Right atrium auricular region (tissue), 2 donors: ENCODE data around the gene FBXL7. TPM values are rescaled to one million over a fixed set of nuclear protein-coding genes. Genes with fewer than 3 reads are reported as not detected.

Experiments
- DNase-seq: peaks from one replicate; pipeline ENCODE4 v3.0.0-alpha.2; 2019; ENCODE audit warnings: low spot score
- H3K27ac ChIP-seq, 2 donors: fragments of 200-600 bp; sonication (generic); 1 replicate in 1 of 2; 2 replicates in 1 of 2; pipeline ENCODE4 v1.5.1; 2016 to 2019
- H3K27me3 ChIP-seq, 2 donors: fragments of 200-600 bp; sonication (generic); one replicate each; pipeline versions ENCODE4 v1.5.1 to v1.6.0; 2017 to 2019
- H3K36me3 ChIP-seq: fragments of 200-600 bp; sonication (generic); one replicate; pipeline ENCODE4 v1.5.1; 2016
- H3K4me1 ChIP-seq, 2 donors: fragments of 200-600 bp; sonication (generic); one replicate each; pipeline versions ENCODE4 v1.5.1 to v1.6.0; 2017 to 2019
- H3K4me3 ChIP-seq, 2 donors: fragments of 200-600 bp; sonication (generic); 1 replicate in 1 of 2; 2 replicates in 1 of 2; pipeline ENCODE4 v1.5.1; 2017 to 2019; ENCODE audit warnings: mild to moderate bottlenecking in 1 of 2, moderate library complexity in 1 of 2
- H3K9me3 ChIP-seq, 2 donors: fragments of 200-600 bp; sonication (generic); one replicate each; pipeline ENCODE4 v1.5.1; 2019
- CTCF ChIP-seq, 2 donors: fragments of 200-600 bp; sonication (generic); IDR thresholded peaks; one replicate each; pipeline ENCODE4 v1.5.1; 2019; ENCODE audit warnings: antibody characterized with exemption in 2 of 2
- total RNA-seq, 2 donors: library from RNA; depleted of rRNA; stranded (reverse); fragments of >200 nt; gene quantifications; one replicate each; pipeline ENCODE4 v1.1.0, GENCODE V29; 2016

Gene FBXL7
- total RNA-seq, 2 donors from 2014 or later: 16.6 to 18.4 TPM

- no peak for TF ChIP-seq CTCF (IDR thresholded peaks at IDR 0.05)
Measured at GRCh38 chr5:15528476-15528875, 28.5 kb downstream of the FBXL7 start.

GRCh38 chr5:15529013-15529412 lies 29.0 kb downstream of the FBXL7 start:
- peaks cover 0 to 20% of the 10 kb centered on the region in 2 donors for H3K4me1 ChIP-seq
- H3K27ac ChIP-seq: no peak overlapping the region
- H3K36me3 ChIP-seq: no peaks in the 10 kb centered on the region
- DNase-seq: no peak
- no peaks in the 10 kb centered on the region for H3K27me3 ChIP-seq
- no peak overlapping the region for H3K4me3 ChIP-seq
- no peak for TF ChIP-seq CTCF (IDR thresholded peaks at IDR 0.05)
- no peaks in the 10 kb centered on the region for H3K9me3 ChIP-seq

More at GRCh38 chr5:15528476-15528875, 28.5 kb downstream of the FBXL7 start:
- H3K27ac ChIP-seq: no peak overlapping the region
- H3K27me3 ChIP-seq: no peaks in the 10 kb centered on the region
- no peaks in the 10 kb centered on the region for H3K36me3 ChIP-seq
- no peak overlapping the region for H3K4me3 ChIP-seq
- DNase-seq: no peak
- peaks cover 0 to 20% of the 10 kb centered on the region in 2 donors for H3K4me1 ChIP-seq
- H3K9me3 ChIP-seq: no peaks in the 10 kb centered on the region

- no peak for DNase-seq
- peaks cover 0 to 20% of the 10 kb centered on the region in 2 donors for H3K4me1 ChIP-seq
- no peak for TF ChIP-seq CTCF (IDR thresholded peaks at IDR 0.05)
Measured at GRCh38 chr5:15529821-15530220, 29.8 kb downstream of the FBXL7 start.

GRCh38 chr5:15533129-15533893 lies 33.3 kb downstream of the FBXL7 start:
- H3K27ac ChIP-seq: no peak overlapping the region
- H3K27me3 ChIP-seq: no peaks in the 10 kb centered on the region
- TF ChIP-seq CTCF (IDR thresholded peaks at IDR 0.05): no peak
- no peaks in the 10 kb centered on the region for H3K36me3 ChIP-seq
- no peak overlapping the region for H3K4me3 ChIP-seq
- H3K9me3 ChIP-seq: no peaks in the 10 kb centered on the region
- no peak for DNase-seq
- peaks cover 0 to 14% of the 10 kb centered on the region in 2 donors for H3K4me1 ChIP-seq

More at GRCh38 chr5:15529821-15530220, 29.8 kb downstream of the FBXL7 start:
- no peaks in the 10 kb centered on the region for H3K27me3 ChIP-seq
- H3K27ac ChIP-seq: no peak overlapping the region
- no peaks in the 10 kb centered on the region for H3K9me3 ChIP-seq
- no peaks in the 10 kb centered on the region for H3K36me3 ChIP-seq
- no peak overlapping the region for H3K4me3 ChIP-seq

- no peak for DNase-seq
- no peak overlapping the region for H3K27ac ChIP-seq
- no peaks in the 10 kb centered on the region for H3K36me3 ChIP-seq
- TF ChIP-seq CTCF (IDR thresholded peaks at IDR 0.05): no peak
- H3K9me3 ChIP-seq: no peaks in the 10 kb centered on the region
- H3K4me1 ChIP-seq: peaks cover 0 to 8% of the 10 kb centered on the region in 2 donors
- H3K27me3 ChIP-seq: no peaks in the 10 kb centered on the region
- H3K4me3 ChIP-seq: no peak overlapping the region
Measured at GRCh38 chr5:15535938-15536337, 36.0 kb downstream of the FBXL7 start.
